ENCODE measurements around the gene FRAS1.

The FRAS1 gene

GRCh38 chr4:78570117-78570516, 513.0 kb downstream of the FRAS1 start:
- ChIA-PET CTCF (no interaction called here), POLR2A (no interaction called here)
- TF ChIP-seq CTCF (IDR thresholded peaks at IDR 0.05; ENCODE audit: control extremely low read depth, extremely low read depth, low read depth, missing control alignments) = no peak
- no peak for DNase-seq (ENCODE audit: extremely low spot score)

GRCh38 chr4:78571804-78572203, 514.7 kb downstream of the FRAS1 start:
- TF ChIP-seq CTCF (IDR thresholded peaks at IDR 0.05; ENCODE audit: control extremely low read depth, extremely low read depth, low read depth, missing control alignments) = no peak
- no peak for DNase-seq (ENCODE audit: extremely low spot score)
- ChIA-PET CTCF (no interaction called here), POLR2A (no interaction called here)

GRCh38 chr4:78578674-78579425, 521.7 kb downstream of the FRAS1 start:
- DNase-seq (ENCODE audit: extremely low spot score) = no peak
- no peak for TF ChIP-seq CTCF (IDR thresholded peaks at IDR 0.05; ENCODE audit: control extremely low read depth, extremely low read depth, low read depth, missing control alignments)
- POLR2A ChIA-PET = no interaction called here
- CTCF ChIA-PET = no interaction called here

GRCh38 chr4:78581618-78582017, 524.5 kb downstream of the FRAS1 start:
- no peak for DNase-seq (ENCODE audit: extremely low spot score)
- CTCF ChIA-PET = interaction anchor here (2.6 kb wide), 1 partner anchor 11 kb away, joined by 19 read pairs; no protein-coding TSS in a partner anchor
- no peak for TF ChIP-seq CTCF (IDR thresholded peaks at IDR 0.05; ENCODE audit: control extremely low read depth, extremely low read depth, low read depth, missing control alignments)
- POLR2A ChIA-PET = no interaction called here

- ChIA-PET POLR2A (no interaction called here), CTCF (no interaction called here)
- no peak for TF ChIP-seq CTCF (IDR thresholded peaks at IDR 0.05; ENCODE audit: control extremely low read depth, extremely low read depth, low read depth, missing control alignments)
- DNase-seq (ENCODE audit: extremely low spot score) = no peak
Observed at GRCh38 chr4:78584863-78585547, 527.9 kb downstream of the FRAS1 start.

- TF ChIP-seq CTCF (IDR thresholded peaks at IDR 0.05; ENCODE audit: control extremely low read depth, extremely low read depth, low read depth, missing control alignments) = no peak
- POLR2A ChIA-PET = no interaction called here
- DNase-seq (ENCODE audit: extremely low spot score) = no peak
- CTCF ChIA-PET = no interaction called here
Observed at GRCh38 chr4:78585633-78586032, 528.5 kb downstream of the FRAS1 start.
